CD4-positive, alpha-beta T cell treated with Interleukin-10 for 1 hour (primary cell): ENCODE results near the gene RHOV.
"Not testable (repeated sequence)": the region's sequence is repeated elsewhere in the genome, so short reads cannot be mapped to it uniquely, and the experiment has no call there.

Experiments used
- DNase-seq: peaks from one replicate; pipeline ENCODE4 v3.0.0-alpha.2; 2020

The RHOV gene

GRCh38 chr15:40871749-40872617 is 2.1 kb downstream of the RHOV start:
- no peak for DNase-seq

- DNase-seq = no peak
Observed at GRCh38 chr15:40870716-40871115, 3.3 kb downstream of the RHOV start.

GRCh38 chr15:40869686-40870085 is 4.3 kb downstream of the RHOV start:
- DNase-seq = no peak

- DNase-seq = no peak
Observed at GRCh38 chr15:40867199-40867598, 6.8 kb downstream of the RHOV start.

GRCh38 chr15:40863660-40864270 is 10.3 kb downstream of the RHOV start:
- DNase-seq = no peak

GRCh38 chr15:40861147-40861546 is 12.9 kb downstream of the RHOV start:
- not testable (repeated sequence) for DNase-seq

GRCh38 chr15:40859206-40859851 is 14.7 kb downstream of the RHOV start:
- DNase-seq = peak; percentile 83

GRCh38 chr15:40858706-40859105 is 15.3 kb downstream of the RHOV start:
- DNase-seq = no peak

GRCh38 chr15:40857601-40858341 is 16.3 kb downstream of the RHOV start:
- DNase-seq = peak; percentile 83

- DNase-seq = no peak
Observed at GRCh38 chr15:40856746-40857145, 17.3 kb downstream of the RHOV start.

GRCh38 chr15:40855706-40856234 is 18.3 kb downstream of the RHOV start:
- DNase-seq = no peak

- DNase-seq = no peak
Observed at GRCh38 chr15:40854161-40854560, 19.9 kb downstream of the RHOV start.

GRCh38 chr15:40853241-40853890 is 20.7 kb downstream of the RHOV start:
- no peak for DNase-seq

- no peak for DNase-seq
Observed at GRCh38 chr15:40852529-40852928, 21.5 kb downstream of the RHOV start.

GRCh38 chr15:40850576-40851112 is 23.4 kb downstream of the RHOV start:
- DNase-seq = no peak

GRCh38 chr15:40847223-40847961 is 26.6 kb downstream of the RHOV start:
- DNase-seq = peak; percentile 15

- DNase-seq = no peak
Observed at GRCh38 chr15:40846841-40847222, 27.2 kb downstream of the RHOV start.

GRCh38 chr15:40845511-40846284 is 28.3 kb downstream of the RHOV start:
- no peak for DNase-seq

GRCh38 chr15:40845036-40845435 is 29.0 kb downstream of the RHOV start:
- DNase-seq = no peak

- DNase-seq = peak; percentile 25
Observed at GRCh38 chr15:40844696-40845030, 29.4 kb downstream of the RHOV start.
